B cell (primary cell): Measurements from ENCODE around the gene CRABP1. TPM values are rescaled to one million over a fixed set of nuclear protein-coding genes. Genes with fewer than 3 reads are reported as not detected.

ENCODE experiments used
- ATAC-seq: fragments of 200-7000 bp; cut with Tn5 transposase; one replicate; pipeline ENCODE4 v1.10.0; 2021; ENCODE audit warnings: low read depth, mild to moderate bottlenecking, moderate number of reproducible peaks, moderate library complexity
- CTCF ChIA-PET: fragments of 350-600 bp; sonication (Branson Sonifier 250); formaldehyde crosslinking; loops from one replicate; lab custom pipeline; 2021; ENCODE audit warnings: antibody characterized with exemption, inconsistent platforms; lab: Charles Lee
- POLR2A ChIA-PET: fragments of 350-600 bp; sonication (Branson Sonifier 250); formaldehyde crosslinking; loops from one replicate; lab custom pipeline; 2021; ENCODE audit warnings: antibody characterized with exemption; lab: Charles Lee
- DNase-seq: peaks from one replicate; pipeline ENCODE4 v3.0.0; 2013
- H2AFZ ChIP-seq: 2 replicates; pipeline ENCODE4 v1.6.1; 2012; ENCODE audit warnings: mild to moderate bottlenecking, low read depth, low read length; ENCODE audit not compliant: insufficient read depth, poor library complexity, severe bottlenecking
- H3K27ac ChIP-seq, 2 donors: 1 replicate in 1 of 2; 2 replicates in 1 of 2; pipeline ENCODE4 v1.5.1; 2012 to 2013; ENCODE audit warnings: low read length in 2 of 2, mild to moderate bottlenecking in 2 of 2, moderate library complexity in 1 of 2
- H3K27me3 ChIP-seq, 4 experiments: fragments of 200-600 bp in 1 of 4; sonication (generic) in 1 of 4; replicated peaks in 1 of 4; 1 replicate in 2 of 4; 2 replicates in 2 of 4; pipeline versions ENCODE4 v1.6.1 to v1.7.0; 2013 to 2016; ENCODE audit warnings: low read length in 3 of 4, mild to moderate bottlenecking in 2 of 4, mixed read lengths in 1 of 4, moderate library complexity in 1 of 4; ENCODE audit not compliant: insufficient read depth in 4 of 4, control insufficient read depth in 3 of 4; ENCODE audit errors: control extremely low read depth in 1 of 4
- H3K36me3 ChIP-seq, 2 experiments: replicated peaks in 1 of 2; 1 replicate in 1 of 2; 2 replicates in 1 of 2; pipeline versions ENCODE4 v1.6.1 to v1.7.1; 2013; ENCODE audit warnings: low read length in 1 of 2; ENCODE audit not compliant: insufficient read depth in 2 of 2, control insufficient read depth in 1 of 2; ENCODE audit errors: control extremely low read depth in 1 of 2, extremely low read depth in 1 of 2
- H3K4me1 ChIP-seq, 2 donors: fragments of 200-600 bp in 1 of 2; sonication (generic) in 1 of 2; 1 replicate in 1 of 2; 2 replicates in 1 of 2; pipeline versions ENCODE4 v1.5.1 to v1.6.1; 2013 to 2017; ENCODE audit warnings: low read length in 2 of 2; ENCODE audit not compliant: control insufficient read depth in 2 of 2, insufficient read depth in 2 of 2
- H3K4me2 ChIP-seq: replicated peaks from 2 replicates; pipeline ENCODE3; 2012; ENCODE audit warnings: mild to moderate bottlenecking, low read depth, low read length; ENCODE audit not compliant: poor library complexity, severe bottlenecking
- H3K4me3 ChIP-seq, 5 experiments: fragments of 200-600 bp in 1 of 5; sonication (generic) in 1 of 5; 1 replicate in 3 of 5; 2 replicates in 2 of 5; pipeline versions ENCODE4 v1.5.1 to v1.7.0; 2011 to 2016; ENCODE audit warnings: low read length in 4 of 5, mild to moderate bottlenecking in 4 of 5, low read depth in 2 of 5, control low read depth in 1 of 5, moderate library complexity in 1 of 5; ENCODE audit not compliant: insufficient read depth in 1 of 5; ENCODE audit errors: control extremely low read depth in 1 of 5, extremely low read depth in 1 of 5
- H3K79me2 ChIP-seq: fragments of 200-600 bp; sonication (generic); one replicate; pipeline ENCODE4 v1.6.0; 2016; ENCODE audit warnings: low read length; ENCODE audit not compliant: control insufficient read depth, insufficient read depth
- H3K9ac ChIP-seq: fragments of 200-600 bp; sonication (generic); 2 replicates; pipeline ENCODE4 v1.6.1; 2017; ENCODE audit warnings: mild to moderate bottlenecking, low read length, moderate library complexity
- H3K9me3 ChIP-seq, 3 donors: one replicate each; pipeline versions ENCODE4 v1.6.1 to v1.7.1; 2013; ENCODE audit warnings: low read length in 2 of 3; ENCODE audit not compliant: control insufficient read depth in 2 of 3, insufficient read depth in 1 of 3; ENCODE audit errors: control extremely low read depth in 1 of 3
- H4K20me1 ChIP-seq: 2 replicates; pipeline ENCODE4 v1.6.0; 2012; ENCODE audit warnings: mild to moderate bottlenecking, low read length; ENCODE audit not compliant: insufficient read depth, control insufficient read depth, poor library complexity, severe bottlenecking
- H3K27ac Mint-ChIP-seq: one replicate; pipeline ENCODE4 v1.8.0; 2021; ENCODE audit warnings: mixed read lengths
- H3K27me3 Mint-ChIP-seq: one replicate; pipeline ENCODE4 v1.8.0; 2021; ENCODE audit warnings: mixed read lengths
- H3K4me1 Mint-ChIP-seq: one replicate; pipeline ENCODE4 v1.8.0; 2021; ENCODE audit warnings: mixed read lengths
- H3K4me3 Mint-ChIP-seq: one replicate; pipeline ENCODE4 v1.8.0; 2021; ENCODE audit warnings: mixed read lengths
- H3K9me3 Mint-ChIP-seq: one replicate; pipeline ENCODE4 v1.8.0; 2022; ENCODE audit warnings: mixed read lengths; ENCODE audit not compliant: insufficient read depth
- EZH2 ChIP-seq: IDR thresholded peaks from 2 replicates; pipeline ENCODE4 v1.6.1; 2012; ENCODE audit warnings: borderline replicate concordance, low read depth, mild to moderate bottlenecking, moderate library complexity, low read length; ENCODE audit not compliant: insufficient read depth, poor library complexity, severe bottlenecking
- WGBS: methylation state at CpG from one replicate; pipeline ENCODE4 v1.1.5; 2013; ENCODE audit warnings: missing lambda C conversion rate; ENCODE audit not compliant: insufficient coverage; 5-methylcytosine and 5-hydroxymethylcytosine counted together
- intact Hi-C: fragments of 100-400 bp; cut with micrococcal nuclease; formaldehyde crosslinking; loops from one replicate; pipeline ENCODE4 v1.10.0; 2022
- polyA plus RNA-seq: library from polyadenylated mRNA; depleted of rRNA; stranded (reverse); fragments of >200 nt; gene quantifications from 2 replicates; pipeline ENCODE4 v1.2.3, GENCODE V29; 2012
- total RNA-seq, 2 donors: library from RNA; stranded (reverse); fragments of 120-200 nt in 1 of 2; gene quantifications; 1 replicate in 1 of 2; 2 replicates in 1 of 2; pipeline versions ENCODE4 v1.2.3 to v1.2.4, GENCODE V29; 2013 to 2022
- TF ChIP-seq, protein P1 (sequence below): fragments of 200-600 bp; IDR thresholded peaks from one replicate; pipeline ENCODE4 v1.8.0; 2022; ENCODE audit warnings: antibody characterized with exemption, mild to moderate bottlenecking

CRABP1 gene
- total and polyA plus RNA-seq, 2 donors (not counting 1 experiment from before 2014, with no cell fraction given), result not detected

- Mint-ChIP-seq H3K9me3 (no peaks in the 10 kb centered on the region), H3K4me3 (no peak overlapping the region), H3K27me3 (no peaks in the 10 kb centered on the region), H3K4me1 (no peaks in the 10 kb centered on the region), H3K27ac (no peak overlapping the region)
- no peak for TF ChIP-seq EZH2
- TF ChIP-seq, protein P1, sequence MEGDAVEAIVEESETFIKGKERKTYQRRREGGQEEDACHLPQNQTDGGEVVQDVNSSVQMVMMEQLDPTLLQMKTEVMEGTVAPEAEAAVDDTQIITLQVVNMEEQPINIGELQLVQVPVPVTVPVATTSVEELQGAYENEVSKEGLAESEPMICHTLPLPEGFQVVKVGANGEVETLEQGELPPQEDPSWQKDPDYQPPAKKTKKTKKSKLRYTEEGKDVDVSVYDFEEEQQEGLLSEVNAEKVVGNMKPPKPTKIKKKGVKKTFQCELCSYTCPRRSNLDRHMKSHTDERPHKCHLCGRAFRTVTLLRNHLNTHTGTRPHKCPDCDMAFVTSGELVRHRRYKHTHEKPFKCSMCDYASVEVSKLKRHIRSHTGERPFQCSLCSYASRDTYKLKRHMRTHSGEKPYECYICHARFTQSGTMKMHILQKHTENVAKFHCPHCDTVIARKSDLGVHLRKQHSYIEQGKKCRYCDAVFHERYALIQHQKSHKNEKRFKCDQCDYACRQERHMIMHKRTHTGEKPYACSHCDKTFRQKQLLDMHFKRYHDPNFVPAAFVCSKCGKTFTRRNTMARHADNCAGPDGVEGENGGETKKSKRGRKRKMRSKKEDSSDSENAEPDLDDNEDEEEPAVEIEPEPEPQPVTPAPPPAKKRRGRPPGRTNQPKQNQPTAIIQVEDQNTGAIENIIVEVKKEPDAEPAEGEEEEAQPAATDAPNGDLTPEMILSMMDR, result no peak
- Histone ChIP-seq H3K4me1 (no peaks in the 10 kb centered on the region), H3K36me3 (no peaks in the 10 kb centered on the region), H3K9me3 (no peaks in the 10 kb centered on the region), H3K4me2 (no peak overlapping the region), H3K4me3 (no peak overlapping the region), H3K9ac (no peak overlapping the region), H3K79me2 (no peaks in the 10 kb centered on the region), H4K20me1 (no peaks in the 10 kb centered on the region), H3K27ac (no peak overlapping the region), H2AFZ (no peak overlapping the region), H3K27me3 (no peaks in the 10 kb centered on the region)
- 88% methylated on average over 8 of the region's 15 CpGs for WGBS
- DNase-seq (no peak), ATAC-seq (no peak)
- intact Hi-C loops, result no loop called here
- ChIA-PET CTCF (no interaction called here), POLR2A (no interaction called here)
These were observed 17.9 kb upstream of the CRABP1 start for GRCh38 chr15:78322243-78322642.

GRCh38 chr15:78322724-78323521, 17.2 kb upstream of the CRABP1 start:
- Mint-ChIP-seq H3K4me1 (no peaks in the 10 kb centered on the region), H3K27me3 (no peaks in the 10 kb centered on the region), H3K27ac (no peak overlapping the region), H3K9me3 (no peaks in the 10 kb centered on the region), H3K4me3 (no peak overlapping the region)
- no peaks in the 10 kb centered on the region for H4K20me1 ChIP-seq
- H3K36me3 ChIP-seq, result no peaks in the 10 kb centered on the region
- intact Hi-C loops, result no loop called here
- H3K4me1 ChIP-seq, result no peaks in the 10 kb centered on the region
- ChIA-PET POLR2A (interaction anchor here (0.6 kb wide), 1 partner anchor 336 kb away, joined by 5 read pairs; no protein-coding TSS in a partner anchor), CTCF (no interaction called here)
- DNase-seq (no peak), ATAC-seq (no peak)
- 77% methylated on average over 18 of the region's 19 CpGs for WGBS
- no peak overlapping the region for H3K27ac ChIP-seq
- H3K9me3 ChIP-seq, result no peaks in the 10 kb centered on the region
- H3K4me2 ChIP-seq, result no peak overlapping the region
- H3K9ac ChIP-seq, result no peak overlapping the region
- H3K4me3 ChIP-seq, result no peak overlapping the region
- H2AFZ ChIP-seq, result no peak overlapping the region
- TF ChIP-seq, protein P1, result no peak
- no peak for TF ChIP-seq EZH2
- no peaks in the 10 kb centered on the region for H3K27me3 ChIP-seq
- no peaks in the 10 kb centered on the region for H3K79me2 ChIP-seq
